Fibroblast of lung (primary cell): ENCODE data around the gene DNAJB4. TPM values are rescaled to one million over a fixed set of nuclear protein-coding genes. Genes with fewer than 3 reads are reported as not detected.

Experiments used
- DNase-seq, 2 donors: peaks; one replicate each; pipeline versions ENCODE4 v3.0.0 to v3.0.0-alpha.2; 2010; ENCODE audit warnings: low read depth in 2 of 2
- H2AFZ ChIP-seq: 2 replicates; pipeline ENCODE4 v1.5.1; 2012; ENCODE audit warnings: low read length, control low read depth, inconsistent platforms
- H3K27ac ChIP-seq: 2 replicates; pipeline ENCODE4 v1.5.1; 2011; ENCODE audit warnings: low read length, control low read depth; ENCODE audit not compliant: insufficient read depth
- H3K27me3 ChIP-seq: 2 replicates; pipeline ENCODE4 v1.5.1; 2011; ENCODE audit warnings: mild to moderate bottlenecking, low read length; ENCODE audit not compliant: control insufficient read depth, insufficient read depth
- H3K36me3 ChIP-seq: 2 replicates; pipeline ENCODE4 v1.5.1; 2011; ENCODE audit warnings: low read length; ENCODE audit not compliant: control insufficient read depth, insufficient read depth
- H3K4me1 ChIP-seq: 2 replicates; pipeline ENCODE4 v1.5.1; 2011; ENCODE audit warnings: low read length; ENCODE audit not compliant: control insufficient read depth, insufficient read depth; ENCODE audit errors: extremely low read depth
- H3K4me2 ChIP-seq: 2 replicates; pipeline ENCODE4 v1.5.1; 2011; ENCODE audit warnings: low read length, control low read depth; ENCODE audit not compliant: insufficient read depth; ENCODE audit errors: extremely low read depth
- H3K4me3 ChIP-seq, 4 experiments: fragments of 200-600 bp in 1 of 4; sonication (generic) in 1 of 4; replicated peaks in 1 of 4; 2 replicates each; pipeline ENCODE4 v1.5.1; 2011 to 2016; ENCODE audit warnings: low read length in 4 of 4, low read depth in 3 of 4, mild to moderate bottlenecking in 3 of 4, control low read depth in 2 of 4, inconsistent platforms in 1 of 4, mixed read lengths in 1 of 4; ENCODE audit not compliant: insufficient read depth in 1 of 4; ENCODE audit errors: control extremely low read depth in 1 of 4
- H3K79me2 ChIP-seq: 2 replicates; pipeline ENCODE4 v1.5.1; 2012; ENCODE audit warnings: mild to moderate bottlenecking, low read length, inconsistent platforms; ENCODE audit not compliant: control insufficient read depth, insufficient read depth
- H3K9ac ChIP-seq: 2 replicates; pipeline ENCODE4 v1.5.1; 2011; ENCODE audit warnings: mild to moderate bottlenecking, low read length, control low read depth; ENCODE audit not compliant: insufficient read depth
- H3K9me3 ChIP-seq: 2 replicates; pipeline ENCODE4 v1.5.1; 2012; ENCODE audit warnings: low read depth, low read length; ENCODE audit not compliant: control insufficient read depth, insufficient read depth
- H4K20me1 ChIP-seq: 2 replicates; pipeline ENCODE4 v1.5.1; 2011; ENCODE audit warnings: low read length; ENCODE audit not compliant: control insufficient read depth, insufficient read depth; ENCODE audit errors: extremely low read depth
- CTCF ChIP-seq, 2 donors: IDR thresholded peaks in 1 of 2; conservative IDR thresholded peaks in 1 of 2; 1 replicate in 1 of 2; 2 replicates in 1 of 2; pipeline ENCODE4 v1.5.1; 2011 to 2012; ENCODE audit warnings: low read length in 2 of 2, control low read depth in 1 of 2, inconsistent platforms in 1 of 2, low read depth in 1 of 2, mild to moderate bottlenecking in 1 of 2
- EZH2 ChIP-seq: IDR thresholded peaks from 2 replicates; pipeline ENCODE4 v1.5.1; 2012; ENCODE audit warnings: low read length, control low read depth, mild to moderate bottlenecking; ENCODE audit errors: missing control alignments
- polyA plus RNA-seq, 2 donors: library from polyadenylated mRNA; depleted of rRNA in 1 of 2; stranded (reverse) in 1 of 2; unstranded in 1 of 2; fragments of >200 nt; gene quantifications; 2 replicates each; pipeline ENCODE4 v1.2.1, GENCODE V29; 2011 to 2012; ENCODE audit warnings: missing spikeins in 1 of 2
- total RNA-seq: library from RNA; depleted of rRNA; stranded (reverse); fragments of >200 nt; gene quantifications from 2 replicates; pipeline ENCODE4 v1.2.1, GENCODE V29; 2014

Gene DNAJB4
- total and polyA plus RNA-seq, 2 donors (not counting 1 experiment from before 2014, with no cell fraction given), result 52.0 to 78.7 TPM

GRCh38 chr1:78003070-78003746 lies 1.5 kb upstream of the DNAJB4 start:
- H3K27me3 ChIP-seq, result no peaks in the 10 kb centered on the region
- H3K9ac ChIP-seq, result no peak overlapping the region
- H3K27ac ChIP-seq, result peak overlapping the region; percentile 4
- H3K79me2 ChIP-seq, result peaks cover 32% of the 10 kb centered on the region
- H2AFZ ChIP-seq, result no peak overlapping the region
- H3K4me2 ChIP-seq, result peak overlapping the region; percentile 59
- H3K36me3 ChIP-seq, result no peaks in the 10 kb centered on the region
- H3K4me1 ChIP-seq, result no peaks in the 10 kb centered on the region
- H3K9me3 ChIP-seq, result no peaks in the 10 kb centered on the region
- no peak for TF ChIP-seq EZH2
- TF ChIP-seq CTCF (conservative IDR thresholded peaks at IDR 0.05 in 1 of 2, IDR thresholded peaks at IDR 0.05 in 1 of 2; ENCODE audit: low read depth in 1 of 2, low read length in 2 of 2), result no peak
- peak in 1 of 2 donors; percentile 47 for DNase-seq
- no peaks in the 10 kb centered on the region for H4K20me1 ChIP-seq
- H3K4me3 ChIP-seq, result peak overlapping the region in 3 of 4 experiments; percentile 68 to 99 (median 80)

- no peaks in the 10 kb centered on the region for H3K27me3 ChIP-seq
- H2AFZ ChIP-seq, result no peak overlapping the region
- H3K4me2 ChIP-seq, result peak overlapping the region; percentile 59
- peak overlapping the region; percentile 90 for H3K27ac ChIP-seq
- H4K20me1 ChIP-seq, result no peaks in the 10 kb centered on the region
- no peaks in the 10 kb centered on the region for H3K4me1 ChIP-seq
- peak; percentile 83 for DNase-seq
- no peaks in the 10 kb centered on the region for H3K36me3 ChIP-seq
- H3K79me2 ChIP-seq, result peaks cover 41% of the 10 kb centered on the region
- TF ChIP-seq CTCF (conservative IDR thresholded peaks at IDR 0.05 in 1 of 2, IDR thresholded peaks at IDR 0.05 in 1 of 2; ENCODE audit: low read depth in 1 of 2, low read length in 2 of 2), result no peak
- TF ChIP-seq EZH2, result no peak
- peak overlapping the region; percentile 66 for H3K9ac ChIP-seq
- H3K4me3 ChIP-seq, result peak overlapping the region; percentile 52 to 99 (median 74)
- no peaks in the 10 kb centered on the region for H3K9me3 ChIP-seq
Measured at GRCh38 chr1:78003882-78004718, 639 bp upstream of the DNAJB4 start.

- peaks cover 4% of the 10 kb centered on the region for H3K4me1 ChIP-seq
- H3K9me3 ChIP-seq, result no peaks in the 10 kb centered on the region
- no peaks in the 10 kb centered on the region for H3K36me3 ChIP-seq
- no peak overlapping the region for H2AFZ ChIP-seq
- peak overlapping the region; percentile 90 for H3K27ac ChIP-seq
- H3K4me2 ChIP-seq, result peak overlapping the region; percentile 26
- H3K9ac ChIP-seq, result peak overlapping the region; percentile 66
- no peaks in the 10 kb centered on the region for H3K27me3 ChIP-seq
- no peak for TF ChIP-seq CTCF (conservative IDR thresholded peaks at IDR 0.05 in 1 of 2, IDR thresholded peaks at IDR 0.05 in 1 of 2; ENCODE audit: low read depth in 1 of 2, low read length in 2 of 2)
- TF ChIP-seq EZH2, result no peak
- no peak for DNase-seq
- peak overlapping the region; percentile 52 to 99 (median 74) for H3K4me3 ChIP-seq
- peaks cover 54% of the 10 kb centered on the region for H3K79me2 ChIP-seq
- H4K20me1 ChIP-seq, result no peaks in the 10 kb centered on the region
Measured at GRCh38 chr1:78005448-78005722, 646 bp downstream of the DNAJB4 start.
